H1 (cell line): ENCODE results near the gene NDUFA1. TPM values are rescaled to one million over a fixed set of nuclear protein-coding genes. Genes with fewer than 3 reads are reported as not detected.
"Not testable (repeated sequence)": the region's sequence is repeated elsewhere in the genome, so short reads cannot be mapped to it uniquely, and the experiment has no call there.

Experiments used
- CTCF ChIA-PET: fragments of 300-600 bp; sonication (Branson Sonifier 250); formaldehyde crosslinking; loops from one replicate; lab custom pipeline; 2021; ENCODE audit not compliant: partially characterized antibody; lab: Charles Lee
- POLR2A ChIA-PET: fragments of 300-600 bp; sonication (Branson Sonifier 250); formaldehyde crosslinking; loops from one replicate; lab custom pipeline; 2021; ENCODE audit warnings: inconsistent platforms; ENCODE audit not compliant: partially characterized antibody; lab: Charles Lee
- DNase-seq, 2 experiments: peaks; one replicate each; pipeline versions ENCODE4 v3.0.0 to v3.0.0-alpha.2; 2010 to 2022; ENCODE audit warnings: low spot score in 2 of 2, low read depth in 1 of 2, mixed read lengths in 1 of 2
- FAIRE-seq: peaks from 2 replicates; lab custom pipeline; 2011; peaks lifted over from hg19 to GRCh38; lab: Jason Lieb, UNC
- H2AFZ ChIP-seq: 2 replicates; pipeline ENCODE4 v1.8.1; 2012; ENCODE audit warnings: low read length, inconsistent platforms
- H2AK5ac ChIP-seq: 2 replicates; pipeline ENCODE4 v1.6.1; 2013; ENCODE audit warnings: low read depth, low read length
- H2BK120ac ChIP-seq: replicated peaks from 2 replicates; pipeline ENCODE3; 2013; ENCODE audit warnings: low read depth, low read length, inconsistent platforms
- H2BK12ac ChIP-seq: 2 replicates; pipeline ENCODE4 v1.6.1; 2013; ENCODE audit warnings: low read depth, low read length
- H2BK15ac ChIP-seq: 2 replicates; pipeline ENCODE4 v1.6.1; 2013; ENCODE audit warnings: low read length
- H2BK20ac ChIP-seq: 2 replicates; pipeline ENCODE4 v1.6.1; 2013; ENCODE audit warnings: low read length
- H2BK5ac ChIP-seq: 2 replicates; pipeline ENCODE4 v1.6.1; 2013; ENCODE audit warnings: low read depth, low read length
- H3K14ac ChIP-seq: 2 replicates; pipeline ENCODE4 v1.6.1; 2013; ENCODE audit warnings: inconsistent platforms; ENCODE audit not compliant: insufficient read length
- H3K18ac ChIP-seq: 2 replicates; pipeline ENCODE4 v1.6.1; 2013; ENCODE audit warnings: low read length; ENCODE audit errors: extremely low read depth
- H3K23ac ChIP-seq: 2 replicates; pipeline ENCODE4 v1.6.1; 2013; ENCODE audit warnings: inconsistent platforms; ENCODE audit not compliant: insufficient read length
- H3K23me2 ChIP-seq: 2 replicates; pipeline ENCODE4 v1.6.1; 2013; ENCODE audit warnings: low read depth, low read length
- H3K27ac ChIP-seq: 2 replicates; pipeline ENCODE4 v1.6.1; 2011; ENCODE audit warnings: low read depth, low read length, inconsistent platforms
- H3K27me3 ChIP-seq, 4 experiments: replicated peaks in 1 of 4; 1 replicate in 1 of 4; 2 replicates in 3 of 4; pipeline versions ENCODE4 v1.6.1 to v1.8.1; 2011 to 2013; ENCODE audit warnings: low read length in 3 of 4, mild to moderate bottlenecking in 3 of 4, inconsistent platforms in 2 of 4, mixed read lengths in 2 of 4, moderate library complexity in 1 of 4; ENCODE audit not compliant: control insufficient read depth in 3 of 4, insufficient read depth in 3 of 4; ENCODE audit errors: extremely low read depth in 1 of 4
- H3K36me3 ChIP-seq, 4 experiments: 2 replicates each; pipeline versions ENCODE4 v1.6.1 to v1.8.1; 2011 to 2013; ENCODE audit warnings: mild to moderate bottlenecking in 4 of 4, low read length in 3 of 4, moderate library complexity in 2 of 4, control low read depth in 1 of 4, inconsistent platforms in 1 of 4; ENCODE audit not compliant: insufficient read depth in 4 of 4, control insufficient read depth in 2 of 4
- H3K4ac ChIP-seq: replicated peaks from 2 replicates; pipeline ENCODE3; 2013; ENCODE audit warnings: low read length, low read depth, mixed read lengths, inconsistent platforms; ENCODE audit not compliant: insufficient read length
- H3K4me1 ChIP-seq, 4 experiments: replicated peaks in 1 of 4; 1 replicate in 1 of 4; 2 replicates in 3 of 4; pipeline versions ENCODE4 v1.6.1 to v1.8.1; 2011 to 2013; ENCODE audit warnings: low read length in 3 of 4, inconsistent platforms in 2 of 4, mixed read lengths in 1 of 4; ENCODE audit not compliant: insufficient read depth in 4 of 4, control insufficient read depth in 3 of 4
- H3K4me2 ChIP-seq, 2 experiments: 2 replicates each; pipeline versions ENCODE4 v1.6.1 to v1.8.1; 2011 to 2013; ENCODE audit warnings: low read depth in 2 of 2, low read length in 2 of 2, control low read depth in 1 of 2, inconsistent platforms in 1 of 2, mild to moderate bottlenecking in 1 of 2; ENCODE audit not compliant: insufficient read depth in 1 of 2
- H3K4me3 ChIP-seq, 4 experiments: fragments of 200-600, 300-600 bp in 1 of 4; sonication (generic), shearing (Covaris generic), sonication (Bioruptor Twin) in 1 of 4; 2 replicates each; pipeline versions ENCODE4 v1.5.1 to v1.8.1; 2011 to 2016; ENCODE audit warnings: low read length in 4 of 4, low read depth in 3 of 4, control low read depth in 2 of 4, inconsistent platforms in 2 of 4, mild to moderate bottlenecking in 2 of 4, mixed read lengths in 1 of 4, moderate library complexity in 1 of 4; ENCODE audit not compliant: insufficient read depth in 2 of 4; ENCODE audit errors: extremely low read depth in 1 of 4
- H3K56ac ChIP-seq: replicated peaks from 2 replicates; pipeline ENCODE3; 2013; ENCODE audit warnings: low read depth, mild to moderate bottlenecking, mixed read lengths, low read length, inconsistent platforms; ENCODE audit not compliant: insufficient read length
- H3K79me1 ChIP-seq: 2 replicates; pipeline ENCODE4 v1.6.1; 2013; ENCODE audit warnings: low read depth, low read length, control low read depth
- H3K79me2 ChIP-seq, 2 experiments: 2 replicates each; pipeline versions ENCODE4 v1.6.1 to v1.8.1; 2012 to 2013; ENCODE audit warnings: low read length in 2 of 2, mild to moderate bottlenecking in 2 of 2, inconsistent platforms in 1 of 2; ENCODE audit not compliant: insufficient read depth in 2 of 2, control insufficient read depth in 1 of 2
- H3K9ac ChIP-seq, 4 experiments: replicated peaks in 1 of 4; 1 replicate in 1 of 4; 2 replicates in 3 of 4; pipeline versions ENCODE4 v1.6.1 to v1.8.1; 2011 to 2013; ENCODE audit warnings: low read depth in 3 of 4, low read length in 3 of 4, control low read depth in 2 of 4, mild to moderate bottlenecking in 2 of 4, moderate library complexity in 2 of 4, inconsistent platforms in 1 of 4; ENCODE audit errors: extremely low read depth in 1 of 4
- H3K9me3 ChIP-seq, 2 experiments: 2 replicates each; pipeline versions ENCODE4 v1.6.1 to v1.8.1; 2012 to 2013; ENCODE audit warnings: mild to moderate bottlenecking in 2 of 2, moderate library complexity in 2 of 2, control low read depth in 1 of 2, inconsistent platforms in 1 of 2, low read depth in 1 of 2, low read length in 1 of 2, mixed read lengths in 1 of 2; ENCODE audit not compliant: insufficient read depth in 2 of 2
- H4K20me1 ChIP-seq, 2 experiments: replicated peaks in 1 of 2; 2 replicates each; pipeline versions ENCODE3 to v1.8.1; 2011 to 2013; ENCODE audit warnings: inconsistent platforms in 2 of 2, low read length in 2 of 2, mild to moderate bottlenecking in 1 of 2; ENCODE audit not compliant: insufficient read depth in 2 of 2, control insufficient read depth in 1 of 2
- H4K5ac ChIP-seq: 2 replicates; pipeline ENCODE4 v1.6.1; 2013; ENCODE audit warnings: low read length, low read depth, mixed read lengths, inconsistent platforms; ENCODE audit not compliant: insufficient read length
- H4K8ac ChIP-seq: 2 replicates; pipeline ENCODE4 v1.8.0; 2013; ENCODE audit warnings: mild to moderate bottlenecking, moderate library complexity, low read length, inconsistent platforms; ENCODE audit not compliant: insufficient read depth; ENCODE audit errors: extremely low read depth
- H4K91ac ChIP-seq: replicated peaks from 2 replicates; pipeline ENCODE3; 2013; ENCODE audit warnings: low read length, mixed read lengths, inconsistent platforms; ENCODE audit not compliant: insufficient read length
- WGBS, 2 experiments: shearing (Covaris generic) in 1 of 2; methylation state at CpG; one replicate each; pipeline versions ENCODE4 v1.1.6 to v1.1.7; 2013 to 2015; ENCODE audit warnings: low lambda C conversion rate in 2 of 2, mixed read lengths in 2 of 2, inconsistent platforms in 1 of 2, low coverage in 1 of 2, missing lambda C conversion rate in 1 of 2; ENCODE audit not compliant: insufficient replicate concordance in 2 of 2, insufficient coverage in 1 of 2, insufficient read length in 1 of 2; ENCODE audit errors: extremely low coverage in 1 of 2, missing lambda C conversion rate in 1 of 2; 5-methylcytosine and 5-hydroxymethylcytosine counted together
- polyA plus RNA-seq, 7 experiments: library from polyadenylated mRNA; depleted of rRNA in 3 of 7; stranded (reverse) in 5 of 7; unstranded in 2 of 7; fragments of >200 nt in 5 of 7; fragments of 200-250 nt in 2 of 7; gene quantifications; 1 replicate in 5 of 7; 2 replicates in 1 of 7; 4 replicates in 1 of 7; pipeline versions ENCODE4 v1.2.1 to v1.2.3, GENCODE V29; 2011 to 2013; ENCODE audit warnings: missing spikeins in 2 of 7, mixed read lengths in 2 of 7
- total RNA-seq: library from RNA; stranded (reverse); fragmentation: NEBNext Ultra II Directional; extraction: Animal tissue kit (Norgen Biotek cat#: 25700); gene quantifications from 2 replicates; pipeline ENCODE4 v1.2.1, GENCODE V29; 2021

NDUFA1 gene
- total and polyA plus RNA-seq, 2 of the 8 experiments (the other 6 are each of a cell fraction or from before 2014, with no cell fraction given) = 65.6 to 69.7 TPM

GRCh38 chrX:119890626-119891025 lies 19.0 kb downstream of the NDUFA1 start:
- not testable (repeated sequence) for H3K4me3 ChIP-seq

More at GRCh38 chrX:119890626-119891025, 19.0 kb downstream of the NDUFA1 start:
- not testable (repeated sequence) for H3K4me2 ChIP-seq, H2BK120ac ChIP-seq, FAIRE-seq, H4K5ac ChIP-seq, H2BK20ac ChIP-seq, H4K8ac ChIP-seq, H3K79me1 ChIP-seq, H3K14ac ChIP-seq, H3K23me2 ChIP-seq, H4K91ac ChIP-seq, H3K27ac ChIP-seq, H3K4ac ChIP-seq, H2AFZ ChIP-seq, H3K23ac ChIP-seq, H3K18ac ChIP-seq, DNase-seq, H2BK12ac ChIP-seq, H3K36me3 ChIP-seq, H4K20me1 ChIP-seq, H3K27me3 ChIP-seq, H3K79me2 ChIP-seq, H2BK5ac ChIP-seq, H3K56ac ChIP-seq, H3K9me3 ChIP-seq, H3K4me1 ChIP-seq, H3K9ac ChIP-seq, H2BK15ac ChIP-seq, H2AK5ac ChIP-seq
- ChIA-PET CTCF (interaction anchor here (0.6 to 1.1 kb wide), 2 partner anchors 8 to 234 kb away, joined by 3 read pairs; no protein-coding TSS in a partner anchor), POLR2A (interaction anchor here (1.5 to 3.1 kb wide), 2 partner anchors 10 to 99 kb away, joined by 3 to 12 read pairs; partner anchors contain the start of gene RPL39)
- WGBS, 2 experiments = 100% methylated on average over 2 of the region's 36 CpGs; no CpG with 5 or more reads in 1 of the 2 experiments
